ENCODE data around the gene JPH3. TPM values are rescaled to one million over a fixed set of nuclear protein-coding genes. Genes with fewer than 3 reads are reported as not detected.

JPH3 gene
- total RNA-seq, 1 experiment from 2014 or later = 0.57 TPM

DNA sequence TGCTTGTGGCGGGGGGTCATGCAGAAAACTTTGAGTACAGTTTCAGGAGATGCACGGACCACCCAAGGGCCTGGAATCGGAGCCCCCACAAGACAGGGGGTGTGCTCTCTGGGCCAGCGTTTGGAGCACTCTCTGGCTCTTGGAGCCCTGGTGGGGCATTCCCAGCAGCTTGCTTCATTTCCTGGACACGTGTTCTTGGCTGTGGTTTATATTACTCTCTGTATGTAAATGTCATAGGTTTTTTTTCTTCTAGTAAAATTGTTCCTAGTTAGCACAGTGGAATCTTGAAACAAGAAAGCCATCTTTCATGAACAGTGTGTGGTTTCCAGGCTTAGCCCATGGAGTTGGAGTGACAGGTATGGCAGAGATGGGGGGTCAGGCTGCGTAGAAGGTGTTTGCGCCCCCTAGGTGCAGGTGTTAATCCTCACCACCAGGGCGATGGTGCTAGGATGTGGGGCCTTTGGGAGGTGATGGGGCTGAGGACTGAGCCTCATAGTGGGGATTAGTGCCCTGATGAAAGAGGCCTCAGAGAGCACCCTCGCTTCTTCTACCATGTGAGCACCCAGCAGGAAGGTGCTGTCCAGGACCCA lies 79.8 kb downstream of the JPH3 start:
- CTCF ChIA-PET = interaction anchor here (1.0 kb wide), 1 partner anchor 88 kb away, joined by 4 read pairs; no protein-coding TSS in a partner anchor
- Mint-ChIP-seq H3K4me1 (ENCODE audit: low read depth, unreplicated experiment) (no peaks in the 10 kb centered on the region), H3K9me3 (ENCODE audit: low read depth, unreplicated experiment) (no peaks in the 10 kb centered on the region), H3K36me3 (ENCODE audit: insufficient read depth, unreplicated experiment) (peaks cover 4% of the 10 kb centered on the region), H3K4me3 (ENCODE audit: low read depth, unreplicated experiment) (no peak overlapping the region), H3K27me3 (ENCODE audit: unreplicated experiment) (peaks cover 66% of the 10 kb centered on the region), H3K27ac (ENCODE audit: unreplicated experiment) (no peak overlapping the region)
- no TSS peak for BruUV-seq (replicated peaks)
- TF ChIP-seq, protein P1, sequence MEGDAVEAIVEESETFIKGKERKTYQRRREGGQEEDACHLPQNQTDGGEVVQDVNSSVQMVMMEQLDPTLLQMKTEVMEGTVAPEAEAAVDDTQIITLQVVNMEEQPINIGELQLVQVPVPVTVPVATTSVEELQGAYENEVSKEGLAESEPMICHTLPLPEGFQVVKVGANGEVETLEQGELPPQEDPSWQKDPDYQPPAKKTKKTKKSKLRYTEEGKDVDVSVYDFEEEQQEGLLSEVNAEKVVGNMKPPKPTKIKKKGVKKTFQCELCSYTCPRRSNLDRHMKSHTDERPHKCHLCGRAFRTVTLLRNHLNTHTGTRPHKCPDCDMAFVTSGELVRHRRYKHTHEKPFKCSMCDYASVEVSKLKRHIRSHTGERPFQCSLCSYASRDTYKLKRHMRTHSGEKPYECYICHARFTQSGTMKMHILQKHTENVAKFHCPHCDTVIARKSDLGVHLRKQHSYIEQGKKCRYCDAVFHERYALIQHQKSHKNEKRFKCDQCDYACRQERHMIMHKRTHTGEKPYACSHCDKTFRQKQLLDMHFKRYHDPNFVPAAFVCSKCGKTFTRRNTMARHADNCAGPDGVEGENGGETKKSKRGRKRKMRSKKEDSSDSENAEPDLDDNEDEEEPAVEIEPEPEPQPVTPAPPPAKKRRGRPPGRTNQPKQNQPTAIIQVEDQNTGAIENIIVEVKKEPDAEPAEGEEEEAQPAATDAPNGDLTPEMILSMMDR (IDR thresholded peaks at IDR 0.05; ENCODE audit: unreplicated experiment) = peak; percentile 26
- intact Hi-C loops (cut with micrococcal nuclease; ENCODE audit: unreplicated experiment) = no loop called here
- peak; percentile 56 for DNase-seq

DNA sequence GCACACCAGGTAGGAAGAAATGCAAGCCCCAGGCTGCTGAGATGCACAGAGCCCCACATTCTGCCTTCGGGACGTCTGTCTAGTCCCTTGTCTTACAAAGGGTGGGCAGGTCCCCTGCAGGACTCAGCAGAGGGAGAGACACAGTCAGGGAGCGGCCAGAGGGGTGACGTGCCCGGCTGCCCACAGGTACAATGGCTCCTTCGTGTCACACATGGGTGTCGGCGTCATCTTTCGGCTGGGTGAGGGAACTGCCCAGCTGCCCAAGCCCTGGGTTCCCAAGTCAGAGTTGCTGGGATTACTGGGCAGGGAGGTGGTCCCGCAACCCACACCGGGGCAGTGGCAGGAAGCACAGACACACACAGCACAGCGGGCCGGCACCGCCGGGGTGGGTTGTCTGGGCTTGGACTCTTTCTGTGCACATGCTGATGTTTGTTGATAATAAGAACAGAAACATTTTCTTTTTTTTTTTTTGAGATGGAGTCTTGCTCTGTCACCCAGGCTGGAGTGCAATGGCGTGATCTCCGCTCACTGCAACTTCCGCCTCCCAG lies 80.6 kb downstream of the JPH3 start:
- CTCF ChIA-PET = interaction anchor here (1.0 kb wide), 1 partner anchor 22 kb away, joined by 3 read pairs; no protein-coding TSS in a partner anchor
- TF ChIP-seq, protein P1 (IDR thresholded peaks at IDR 0.05; ENCODE audit: unreplicated experiment) = no peak

DNA sequence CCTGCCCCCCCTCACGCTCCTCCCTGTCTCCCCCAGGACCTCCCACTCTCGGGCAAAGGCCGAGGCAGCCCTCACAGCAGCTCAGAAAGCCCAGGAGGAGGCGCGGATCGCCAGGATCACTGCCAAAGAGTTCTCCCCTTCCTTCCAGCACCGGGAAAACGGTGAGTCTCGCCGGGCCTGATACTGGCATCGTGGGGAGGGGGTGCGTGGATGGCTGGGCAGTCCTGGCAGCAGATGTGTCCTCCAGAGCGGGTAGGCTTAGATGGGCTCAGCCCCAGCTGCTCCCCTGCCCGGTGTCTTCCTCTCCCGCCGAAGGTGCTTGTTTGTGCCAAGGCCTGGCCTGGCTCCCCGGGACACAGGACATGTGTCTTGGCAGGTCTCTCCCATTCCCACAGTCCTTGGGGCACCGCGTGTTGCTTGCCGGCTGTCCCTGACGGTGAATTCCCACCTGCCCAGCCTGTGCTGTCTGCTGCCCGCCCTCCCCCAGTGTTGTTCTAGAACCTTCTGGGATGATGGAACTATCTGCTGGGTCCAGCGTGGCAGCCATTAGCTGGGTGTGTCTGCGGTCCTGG lies 81.9 kb downstream of the JPH3 start:
- Mint-ChIP-seq H3K4me1 (ENCODE audit: low read depth, unreplicated experiment) (no peaks in the 10 kb centered on the region), H3K9me3 (ENCODE audit: low read depth, unreplicated experiment) (no peaks in the 10 kb centered on the region), H3K4me3 (ENCODE audit: low read depth, unreplicated experiment) (no peak overlapping the region), H3K27me3 (ENCODE audit: unreplicated experiment) (peaks cover 63% of the 10 kb centered on the region), H3K27ac (ENCODE audit: unreplicated experiment) (no peak overlapping the region), H3K36me3 (ENCODE audit: insufficient read depth, unreplicated experiment) (peaks cover 4% of the 10 kb centered on the region)
- TF ChIP-seq, protein P1 (IDR thresholded peaks at IDR 0.05; ENCODE audit: unreplicated experiment) = no peak
- CTCF ChIA-PET = interaction anchor here (0.7 to 1.0 kb wide), 2 partner anchors 24 to 36 kb away, joined by 3 to 4 read pairs; no protein-coding TSS in a partner anchor
- no peak for DNase-seq
- no TSS peak for BruUV-seq (replicated peaks)
- intact Hi-C loops (cut with micrococcal nuclease; ENCODE audit: unreplicated experiment) = no loop called here

More for the DNA sequence above, 80.6 kb downstream of the JPH3 start:
- no peaks in the 10 kb centered on the region for H3K9me3 Mint-ChIP-seq (ENCODE audit: low read depth, unreplicated experiment)
- no TSS peak for BruUV-seq (replicated peaks)
- H3K4me3 Mint-ChIP-seq (ENCODE audit: low read depth, unreplicated experiment) = no peak overlapping the region
- no peaks in the 10 kb centered on the region for H3K4me1 Mint-ChIP-seq (ENCODE audit: low read depth, unreplicated experiment)
- no peak for DNase-seq
- intact Hi-C loops (cut with micrococcal nuclease; ENCODE audit: unreplicated experiment) = no loop called here
- H3K27me3 Mint-ChIP-seq (ENCODE audit: unreplicated experiment) = peaks cover 66% of the 10 kb centered on the region
- peaks cover 4% of the 10 kb centered on the region for H3K36me3 Mint-ChIP-seq (ENCODE audit: insufficient read depth, unreplicated experiment)
- H3K27ac Mint-ChIP-seq (ENCODE audit: unreplicated experiment) = no peak overlapping the region

DNA sequence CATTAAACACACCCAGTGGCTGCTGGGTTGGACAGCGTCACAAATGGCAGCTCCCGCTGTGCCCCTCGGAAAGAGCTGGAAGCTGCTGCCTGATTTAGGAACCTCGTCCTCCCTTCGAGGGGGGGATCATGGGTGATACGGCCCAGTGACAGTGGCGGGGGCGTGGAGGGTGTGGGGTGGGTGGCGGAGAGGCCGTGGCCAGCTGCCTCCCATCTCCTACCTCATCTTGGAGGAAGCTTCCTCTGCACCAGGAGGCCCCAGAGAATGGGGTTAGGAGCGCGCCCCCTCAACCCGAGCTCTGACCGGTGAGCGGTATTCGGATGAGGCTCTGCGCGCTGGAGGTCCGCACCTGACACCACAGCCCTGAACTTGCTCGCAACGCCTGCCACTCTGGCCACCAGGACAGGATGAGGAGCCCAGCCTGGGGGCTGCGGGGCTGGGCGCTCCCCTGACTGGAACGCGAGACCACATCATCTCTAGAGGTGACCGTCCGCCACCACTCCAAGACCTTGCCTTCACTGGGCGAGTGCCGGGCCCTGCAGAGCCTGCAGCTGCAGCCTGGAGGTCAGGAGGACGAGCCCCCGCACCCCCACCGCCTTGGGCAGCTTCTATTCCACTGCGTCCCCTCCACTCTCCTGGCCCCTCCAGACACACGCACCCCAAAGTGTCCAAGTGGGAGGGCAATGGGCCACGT lies 82.5 kb downstream of the JPH3 start:
- intact Hi-C loops (cut with micrococcal nuclease; ENCODE audit: unreplicated experiment) = no loop called here
- H3K9me3 Mint-ChIP-seq (ENCODE audit: low read depth, unreplicated experiment) = no peaks in the 10 kb centered on the region
- H3K4me1 Mint-ChIP-seq (ENCODE audit: low read depth, unreplicated experiment) = no peaks in the 10 kb centered on the region
- no peak overlapping the region for H3K27ac Mint-ChIP-seq (ENCODE audit: unreplicated experiment)
- CTCF ChIA-PET = interaction anchor here (0.7 kb wide), 1 partner anchor 36 kb away, joined by 4 read pairs; no protein-coding TSS in a partner anchor
- no TSS peak for BruUV-seq (replicated peaks)
- TF ChIP-seq, protein P1 (IDR thresholded peaks at IDR 0.05; ENCODE audit: unreplicated experiment) = no peak
- no peak for DNase-seq
- H3K27me3 Mint-ChIP-seq (ENCODE audit: unreplicated experiment) = peaks cover 56% of the 10 kb centered on the region
- peaks cover 4% of the 10 kb centered on the region for H3K36me3 Mint-ChIP-seq (ENCODE audit: insufficient read depth, unreplicated experiment)
- no peak overlapping the region for H3K4me3 Mint-ChIP-seq (ENCODE audit: low read depth, unreplicated experiment)

Measured in Calu3 (cell line).